Measurements from ENCODE around the gene MKLN1.
A peak's percentile ranks its signal among the peaks of the same experiment; 100 is the strongest.
"Not testable (repeated sequence)": the region's sequence is repeated elsewhere in the genome, so short reads cannot be mapped to it uniquely, and the experiment has no call there.

MKLN1 gene

GRCh38 chr7:131504157-131504899 is 176.7 kb downstream of the MKLN1 start:
- DNase-seq, result no peak

GRCh38 chr7:131505037-131505620 is 177.5 kb downstream of the MKLN1 start:
- not testable (repeated sequence) for DNase-seq

GRCh38 chr7:131505636-131506557 is 178.2 kb downstream of the MKLN1 start:
- no peak for DNase-seq

GRCh38 chr7:131506597-131506996 is 178.9 kb downstream of the MKLN1 start:
- DNase-seq, result no peak

DNA sequence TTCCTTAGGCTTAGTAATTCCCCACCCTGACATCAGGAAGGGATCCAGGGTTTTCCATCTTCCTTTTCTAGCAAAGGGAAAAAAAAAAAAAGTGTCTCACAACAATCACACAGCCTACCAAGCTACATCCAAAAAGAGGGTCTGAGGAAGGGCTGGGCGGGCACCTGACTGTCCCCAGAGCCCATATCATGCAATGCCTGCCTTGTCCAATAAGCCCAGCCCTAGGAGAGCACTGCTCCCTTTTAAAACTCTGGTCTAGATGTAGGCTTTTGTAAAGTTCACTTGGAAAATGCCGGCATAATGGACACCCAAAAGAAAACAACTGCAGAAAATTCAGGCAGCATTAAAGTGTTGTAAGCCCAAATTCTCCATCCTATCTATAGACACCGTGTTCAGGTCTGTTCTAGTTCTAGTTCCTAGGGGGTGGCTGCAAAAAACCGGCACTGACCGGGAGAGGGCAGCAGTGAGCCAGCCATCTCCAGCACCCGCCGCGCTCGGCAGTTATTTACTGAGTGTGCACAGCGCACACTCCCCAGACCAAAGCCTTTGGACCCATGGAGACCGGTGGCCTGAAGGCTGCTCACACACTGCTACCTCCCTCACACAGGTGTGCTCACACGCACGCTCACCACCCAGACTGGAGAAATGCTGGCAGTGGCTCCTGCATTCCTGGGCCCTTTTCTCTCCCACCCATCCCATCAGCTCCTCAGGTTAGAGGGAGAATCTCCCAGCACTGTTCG is 180.1 kb downstream of the MKLN1 start:
- peak; percentile 45 for DNase-seq

GRCh38 chr7:131508754-131509486 is 181.2 kb downstream of the MKLN1 start:
- DNase-seq, result no peak

DNA sequence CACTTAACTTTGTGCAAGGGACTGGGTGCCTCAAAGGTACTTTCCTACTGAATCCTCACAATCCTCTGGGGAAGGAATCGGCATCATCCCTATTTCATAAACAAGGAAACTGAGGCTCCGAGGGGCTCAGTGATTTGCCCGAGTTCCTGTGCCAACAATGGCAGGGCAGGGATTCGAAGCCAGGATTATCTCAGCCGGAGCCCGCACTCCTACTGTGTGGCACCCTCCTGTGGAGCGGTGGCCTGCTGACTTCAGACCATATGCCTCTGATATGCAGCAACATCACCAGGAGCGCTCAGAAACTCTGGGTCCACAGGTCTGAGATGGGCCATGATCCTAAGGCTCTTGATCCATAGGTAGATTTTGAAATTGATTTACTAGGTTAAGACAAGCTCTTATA is 182.1 kb downstream of the MKLN1 start:
- DNase-seq, result no peak

- no peak for DNase-seq
Measured at GRCh38 chr7:131511071-131511470, 183.4 kb downstream of the MKLN1 start.

GRCh38 chr7:131511774-131512535 is 184.3 kb downstream of the MKLN1 start:
- DNase-seq, result no peak

DNA sequence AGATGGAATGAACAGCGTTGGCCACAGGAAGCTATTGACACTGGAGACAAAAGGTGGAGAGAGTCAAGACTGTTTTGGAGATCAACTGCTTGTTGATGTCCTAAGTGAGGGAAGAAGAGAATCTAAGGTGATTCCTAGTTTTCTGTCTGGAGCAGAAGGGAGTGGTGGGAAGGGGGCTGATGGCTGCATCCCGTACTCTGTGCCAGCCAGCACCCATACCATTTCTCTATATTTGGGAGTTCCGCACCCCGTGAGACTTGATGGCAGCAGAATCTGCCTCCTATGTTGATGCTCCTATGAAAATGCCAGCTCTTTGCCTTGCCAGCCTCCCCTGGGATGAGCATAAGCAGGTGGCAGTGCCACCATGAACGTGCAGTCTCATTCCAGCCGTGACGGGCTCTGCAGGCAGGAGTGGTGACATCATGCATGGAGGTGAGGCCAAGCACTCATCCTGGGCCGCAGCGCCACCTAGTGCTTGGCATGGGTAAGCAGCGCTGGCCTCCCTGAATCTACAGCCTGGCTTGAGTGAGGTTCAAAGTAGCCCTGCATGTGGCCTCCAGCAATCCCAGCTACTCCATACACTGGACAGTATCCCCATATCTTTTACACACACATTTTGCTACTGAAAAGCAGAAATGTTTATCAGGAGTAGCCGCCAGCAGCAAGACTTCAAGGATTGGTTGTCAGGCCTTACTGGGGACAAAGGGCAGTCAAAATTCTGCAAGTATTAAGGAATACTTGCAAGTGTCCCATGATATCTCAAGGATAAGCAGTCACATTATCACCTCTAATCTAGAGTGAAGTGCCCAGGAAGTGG is 185.8 kb downstream of the MKLN1 start:
- DNase-seq, result peak; percentile 89

DNA sequence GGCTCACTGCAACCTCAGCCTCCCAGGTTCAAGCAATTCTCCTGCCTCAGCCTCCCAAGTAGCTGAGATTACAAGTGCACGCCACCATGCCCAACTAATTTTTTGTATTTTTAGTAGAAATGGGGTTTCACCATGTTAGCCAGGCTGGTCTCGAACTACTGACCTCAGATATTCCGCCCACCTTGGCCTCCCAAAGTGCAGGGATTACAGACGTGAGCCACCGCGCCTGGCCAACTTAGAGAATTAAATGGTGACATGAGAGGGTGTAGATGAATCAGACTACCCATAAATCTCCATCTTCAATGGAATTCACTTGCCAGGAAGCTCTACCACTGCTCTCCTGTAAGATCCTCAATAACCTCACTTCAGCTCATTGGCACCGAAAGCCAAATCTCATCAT is 187.8 kb downstream of the MKLN1 start:
- not testable (repeated sequence) for DNase-seq

DNA sequence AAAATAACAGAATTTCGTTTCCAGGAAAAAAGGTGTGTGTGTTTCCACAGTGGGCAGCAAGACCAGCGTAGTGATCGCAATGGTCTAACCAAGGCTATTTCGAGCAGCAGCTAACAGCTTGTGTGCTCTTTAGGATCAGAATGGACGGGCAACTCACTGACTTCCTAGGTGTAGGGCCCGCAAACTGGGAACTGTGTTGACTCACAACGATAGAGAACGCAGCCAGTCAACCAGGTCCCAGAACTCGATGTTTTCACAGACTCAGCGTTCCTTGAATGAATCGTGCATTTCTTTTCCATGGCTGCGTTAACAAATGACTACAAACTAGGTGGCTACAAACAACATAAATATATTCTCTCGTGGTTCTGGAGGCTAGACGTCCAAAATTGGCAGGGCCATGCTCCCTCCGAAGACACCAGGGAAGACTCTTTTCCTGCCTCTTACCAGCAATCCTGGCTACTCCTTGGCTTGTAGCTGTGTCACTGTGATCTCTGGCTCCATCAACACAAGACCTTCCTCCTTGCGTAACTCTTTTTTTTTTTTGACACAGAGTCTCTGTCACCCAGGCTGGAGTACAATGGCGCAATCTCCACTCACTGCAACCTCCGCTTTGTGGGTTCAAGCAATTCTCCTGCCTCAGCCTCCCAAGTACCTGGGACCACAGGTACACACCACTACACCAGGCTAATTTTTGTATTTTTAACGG is 189.7 kb downstream of the MKLN1 start:
- DNase-seq, result no peak

- no peak for DNase-seq
Measured at GRCh38 chr7:131518626-131519025, 190.9 kb downstream of the MKLN1 start.

DNA sequence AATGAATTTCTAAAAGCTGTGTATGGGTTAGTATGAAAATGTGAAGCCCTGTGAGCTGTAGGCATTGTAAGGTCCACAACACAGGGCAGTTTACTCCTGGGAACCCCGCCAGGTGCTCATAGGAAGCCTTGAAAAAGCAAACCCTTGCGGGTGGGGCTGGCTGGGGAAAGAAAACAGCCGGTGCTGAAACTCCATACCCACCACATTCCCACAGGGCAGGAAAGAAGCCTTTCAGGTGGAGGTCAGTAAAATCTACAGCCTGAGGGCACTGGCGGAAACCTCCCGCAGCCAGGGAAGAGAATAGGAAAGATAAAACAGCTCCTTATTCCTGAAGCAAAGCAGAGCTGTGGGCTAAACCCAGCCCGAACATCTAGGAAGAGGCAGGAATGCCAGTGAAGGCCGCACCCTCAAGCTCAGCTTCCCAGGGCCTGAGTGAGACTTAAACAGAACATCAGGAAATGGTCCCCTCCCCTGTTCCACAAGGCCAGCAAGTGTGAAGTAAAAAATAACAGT is 194.0 kb downstream of the MKLN1 start:
- no peak for DNase-seq

- DNase-seq, result no peak
Measured at GRCh38 chr7:131522325-131522930, 194.8 kb downstream of the MKLN1 start.

DNA sequence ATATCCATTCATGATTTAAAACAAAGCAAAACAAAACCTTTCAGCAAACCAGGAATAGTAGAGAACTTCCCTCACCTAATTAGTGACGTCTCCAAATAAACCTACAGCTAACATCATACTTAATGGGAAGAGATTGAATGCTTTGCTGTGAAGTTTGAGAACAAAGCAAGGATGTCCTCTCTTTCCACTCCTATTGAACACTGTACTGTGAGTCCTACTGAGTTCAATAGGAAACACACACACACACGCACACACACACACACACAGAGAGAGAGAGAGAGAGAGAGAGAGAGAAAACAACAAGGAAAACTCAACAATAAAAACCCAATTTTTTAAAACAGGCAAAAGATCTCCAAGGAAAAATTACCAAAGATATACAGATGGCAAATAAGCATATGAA is 196.4 kb downstream of the MKLN1 start:
- DNase-seq, result no peak

DNA sequence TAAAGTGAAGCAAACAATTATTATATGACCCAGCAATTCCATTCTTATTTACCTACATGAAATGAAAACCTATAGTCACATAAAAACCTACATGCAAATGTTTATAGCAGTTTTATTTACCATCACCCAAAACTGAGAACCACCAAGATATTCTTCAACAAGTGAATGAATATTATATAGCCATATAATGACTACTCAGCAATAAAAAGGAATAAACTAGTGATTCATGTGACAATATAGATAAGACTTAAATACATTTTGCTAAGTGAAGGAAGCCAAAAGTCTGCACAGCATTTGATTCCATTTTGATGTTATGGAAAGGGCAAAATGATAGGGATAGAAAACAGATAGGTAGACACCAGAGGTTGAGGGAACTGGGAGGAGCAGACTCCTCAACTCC is 197.0 kb downstream of the MKLN1 start:
- no peak for DNase-seq

DNA sequence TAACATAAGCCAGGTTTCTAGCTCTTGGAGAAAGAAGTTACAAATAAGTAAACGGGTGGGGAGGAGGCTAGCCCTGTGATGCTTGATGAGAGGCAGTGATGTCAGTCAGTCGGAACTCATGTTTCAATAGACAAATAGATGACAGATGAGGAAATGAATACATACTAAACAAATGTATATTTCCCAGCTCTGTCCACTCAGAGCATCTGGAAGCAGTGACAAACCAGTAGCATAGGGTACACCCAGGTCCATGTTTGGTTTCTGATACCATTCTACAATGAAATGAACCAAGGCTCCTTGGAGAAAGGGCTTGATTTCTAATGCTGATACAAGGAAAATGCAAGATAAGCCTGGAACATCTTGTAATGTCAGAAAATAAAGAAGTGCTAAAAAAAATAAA is 198.1 kb downstream of the MKLN1 start:
- no peak for DNase-seq

DNA sequence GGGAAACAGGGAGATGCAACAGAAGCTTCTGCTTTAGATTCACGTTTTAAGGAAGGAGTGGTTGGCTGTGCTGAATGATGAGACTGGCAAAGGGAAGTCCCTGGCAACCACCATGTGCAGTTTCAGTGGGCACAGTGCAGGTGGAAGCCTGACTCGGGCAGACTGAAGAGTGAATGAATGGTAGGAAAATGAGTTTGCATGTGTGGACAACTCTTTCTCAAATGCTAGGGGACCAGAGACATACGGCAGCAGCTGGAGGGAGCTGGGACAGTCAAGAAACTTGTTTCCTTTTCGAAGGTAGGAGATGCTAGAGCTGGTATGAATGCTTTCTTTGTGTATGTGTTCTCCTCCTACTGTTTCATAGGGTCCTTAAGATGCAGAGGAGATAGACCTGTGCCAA is 199.8 kb downstream of the MKLN1 start:
- DNase-seq, result no peak

All from NCI-H1436 (cell line).